HepG2 (cell line): ENCODE data around the gene ARHGAP19. TPM values are rescaled to one million over a fixed set of nuclear protein-coding genes. Genes with fewer than 3 reads are reported as not detected.

Experiments used
- AGO1 ChIP-seq: fragments of 200-400 bp; formaldehyde crosslinking; IDR thresholded peaks from 2 replicates; pipeline ENCODE4 v1.6.1; 2017; ENCODE audit warnings: mild to moderate bottlenecking, low read depth, low read length, moderate library complexity; ENCODE audit not compliant: poor library complexity, severe bottlenecking
- ELF3 ChIP-seq: IDR thresholded peaks from 2 replicates; pipeline ENCODE4 v1.6.1; 2016; ENCODE audit warnings: missing genetic modification reagents, missing compliant biosample characterization
- FOXA3 ChIP-seq: IDR thresholded peaks from 2 replicates; pipeline ENCODE4 v1.6.1; 2016; ENCODE audit warnings: missing genetic modification reagents, missing compliant biosample characterization
- GABPB1 ChIP-seq: IDR thresholded peaks from 2 replicates; pipeline ENCODE4 v1.6.1; 2016; ENCODE audit warnings: mild to moderate bottlenecking, missing genetic modification reagents, moderate library complexity, missing compliant biosample characterization
- HCFC1 ChIP-seq: fragments of 150-350 bp; IDR thresholded peaks from 2 replicates; pipeline ENCODE4 v1.6.1; 2014; ENCODE audit warnings: low read depth, low read length
- HDAC1 ChIP-seq: sonication (generic); formaldehyde crosslinking; IDR thresholded peaks from 2 replicates; pipeline ENCODE4 v1.5.1; 2020; ENCODE audit warnings: mild to moderate bottlenecking, missing genetic modification reagents
- KDM5A ChIP-seq: fragments of 200-600 bp; sonication (generic); IDR thresholded peaks from 2 replicates; pipeline ENCODE4 v1.7.0; 2018; ENCODE audit warnings: antibody characterized with exemption, mild to moderate bottlenecking, low read length, borderline replicate concordance
- KLF6 ChIP-seq: IDR thresholded peaks from 2 replicates; pipeline ENCODE4 v1.8.0; 2016; ENCODE audit warnings: missing biosample characterization, missing genetic modification reagents
- MBD4 ChIP-seq: IDR thresholded peaks from 2 replicates; pipeline ENCODE4 v1.6.1; 2012; ENCODE audit warnings: low read length, inconsistent platforms, borderline replicate concordance
- MXI1 ChIP-seq: IDR thresholded peaks from 3 replicates; pipeline ENCODE4 v1.6.1; 2012; ENCODE audit warnings: low read depth, low read length, inconsistent platforms, borderline replicate concordance
- NFIB ChIP-seq: sonication (generic); formaldehyde crosslinking; IDR thresholded peaks from 2 replicates; pipeline ENCODE4 v1.9.0; 2021; ENCODE audit warnings: missing genetic modification reagents, mild to moderate bottlenecking, borderline replicate concordance
- RBFOX2 ChIP-seq: fragments of 200-400 bp; formaldehyde crosslinking; IDR thresholded peaks from 2 replicates; pipeline ENCODE4 v1.6.1; 2017; ENCODE audit warnings: low read depth, mild to moderate bottlenecking, low read length
- RFXANK ChIP-seq: IDR thresholded peaks from 2 replicates; pipeline ENCODE4 v1.6.1; 2016
- RNF219 ChIP-seq: sonication (generic); formaldehyde crosslinking; IDR thresholded peaks from 2 replicates; pipeline ENCODE4 v1.5.0; 2020; ENCODE audit warnings: mild to moderate bottlenecking, missing genetic modification reagents
- SRSF9 ChIP-seq: fragments of 200-400 bp; formaldehyde crosslinking; IDR thresholded peaks from 2 replicates; pipeline ENCODE4 v1.6.1; 2018; ENCODE audit warnings: borderline replicate concordance, mild to moderate bottlenecking, low read depth, low read length; ENCODE audit not compliant: insufficient read depth, poor library complexity, severe bottlenecking
- TERF1 ChIP-seq: sonication (generic); formaldehyde crosslinking; IDR thresholded peaks from 2 replicates; pipeline ENCODE4 v1.8.0; 2022; ENCODE audit warnings: mild to moderate bottlenecking, missing genetic modification reagents, moderate library complexity
- U2AF2 ChIP-seq: fragments of 200-400 bp; formaldehyde crosslinking; IDR thresholded peaks from 2 replicates; pipeline ENCODE4 v1.6.1; 2017; ENCODE audit warnings: low read depth, mild to moderate bottlenecking, low read length
- ZMYM4 ChIP-seq: sonication (generic); formaldehyde crosslinking; IDR thresholded peaks from 2 replicates; pipeline ENCODE4 v1.8.1; 2023; ENCODE audit warnings: mild to moderate bottlenecking, missing genetic modification reagents
- ZNF205 ChIP-seq: IDR thresholded peaks from 2 replicates; pipeline ENCODE4 v1.6.1; 2018; ENCODE audit warnings: missing biosample characterization, missing genetic modification reagents
- ZNF256 ChIP-seq: sonication (generic); formaldehyde crosslinking; conservative IDR thresholded peaks from 2 replicates; pipeline ENCODE4 v1.4.0; 2020; ENCODE audit warnings: missing genetic modification reagents
- ZNF263 ChIP-seq: sonication (generic); formaldehyde crosslinking; IDR thresholded peaks from 2 replicates; pipeline ENCODE4 v1.4.0; 2020; ENCODE audit warnings: missing genetic modification reagents
- ZNF34 ChIP-seq: sonication (generic); formaldehyde crosslinking; IDR thresholded peaks from 2 replicates; pipeline ENCODE4 v1.4.0; 2020; ENCODE audit warnings: mild to moderate bottlenecking, missing genetic modification reagents, borderline replicate concordance
- ZNF441 ChIP-seq: sonication (generic); formaldehyde crosslinking; IDR thresholded peaks from 2 replicates; pipeline ENCODE4 v1.7.0; 2021; ENCODE audit warnings: missing genetic modification reagents, borderline replicate concordance
- ZNF577 ChIP-seq: sonication (generic); formaldehyde crosslinking; IDR thresholded peaks from 2 replicates; pipeline ENCODE4 v1.4.0; 2020; ENCODE audit warnings: mild to moderate bottlenecking, low read depth, missing genetic modification reagents, borderline replicate concordance
- ZNF703 ChIP-seq: sonication (generic); formaldehyde crosslinking; IDR thresholded peaks from 2 replicates; pipeline ENCODE4 v1.5.1; 2020; ENCODE audit warnings: missing genetic modification reagents, mild to moderate bottlenecking, moderate library complexity, borderline replicate concordance
- ZSCAN9 ChIP-seq: IDR thresholded peaks from 2 replicates; pipeline ENCODE4 v1.6.1; 2016; ENCODE audit warnings: borderline replicate concordance
- polyA plus RNA-seq, 8 experiments: library from polyadenylated mRNA; depleted of rRNA in 3 of 8; stranded (reverse) in 7 of 8; unstranded in 1 of 8; fragments of >200 nt; fragmentation: Illumina TruSeq in 4 of 8; extraction: Trizol in 4 of 8; gene quantifications; 2 replicates each; pipeline versions ENCODE4 v1.2.1 to v1.2.3, GENCODE V29; 2011 to 2016; ENCODE audit warnings: low read depth in 4 of 8, missing spikeins in 1 of 8, mixed read lengths in 1 of 8; ENCODE audit not compliant: insufficient read depth in 1 of 8
- total RNA-seq, 5 experiments: library from RNA; depleted of rRNA; stranded (reverse); fragments of >200 nt; fragmentation: Illumina TruSeq; extraction: Trizol; gene quantifications; 2 replicates each; pipeline ENCODE4 v1.2.3, GENCODE V29; 2016; ENCODE audit warnings: low read depth in 1 of 5
- TF ChIP-seq, protein P1 (sequence below): sonication (generic); formaldehyde crosslinking; IDR thresholded peaks from 2 replicates; pipeline ENCODE4 v1.5.0; 2020; ENCODE audit warnings: mild to moderate bottlenecking, missing genetic modification reagents, moderate library complexity

ARHGAP19 gene
- total and polyA plus RNA-seq, 2 of the 13 experiments (the other 11 are each of a cell fraction or from before 2014, with no cell fraction given): 7.6 to 10.0 TPM

GRCh38 chr10:97196223-97197029 is 96.0 kb downstream of the ARHGAP19 start (continued):
- TF ChIP-seq NFIB (CRISPR knock-in tag) (no peak), U2AF2 (no peak), ZNF703 (CRISPR knock-in tag) (no peak), ELF3 (CRISPR knock-in tag) (no peak), TERF1 (CRISPR knock-in tag) (no peak), HCFC1 (no peak), MXI1 (no peak), RBFOX2 (0 out of 2 replicates have a peak, but pooled peaks have one; percentile 26), MBD4 (no peak), GABPB1 (CRISPR knock-in tag) (peak; percentile 31; the same call in 1 of the 2 replicates), ZNF263 (CRISPR knock-in tag) (no peak), ZNF441 (CRISPR knock-in tag) (no peak), AGO1 (no peak), ZNF256 (CRISPR knock-in tag) (no peak), SRSF9 (no peak), ZMYM4 (CRISPR knock-in tag) (no peak), KDM5A (no peak), FOXA3 (CRISPR knock-in tag) (no peak), ZNF577 (no peak), KLF6 (no peak), ZNF205 (CRISPR knock-in tag) (no peak), ZNF34 (CRISPR knock-in tag) (no peak), ZSCAN9 (CRISPR knock-in tag) (no peak), RFXANK (CRISPR knock-in tag) (no peak), RNF219 (CRISPR knock-in tag) (no peak), HDAC1 (no peak)
- TF ChIP-seq, protein P1, sequence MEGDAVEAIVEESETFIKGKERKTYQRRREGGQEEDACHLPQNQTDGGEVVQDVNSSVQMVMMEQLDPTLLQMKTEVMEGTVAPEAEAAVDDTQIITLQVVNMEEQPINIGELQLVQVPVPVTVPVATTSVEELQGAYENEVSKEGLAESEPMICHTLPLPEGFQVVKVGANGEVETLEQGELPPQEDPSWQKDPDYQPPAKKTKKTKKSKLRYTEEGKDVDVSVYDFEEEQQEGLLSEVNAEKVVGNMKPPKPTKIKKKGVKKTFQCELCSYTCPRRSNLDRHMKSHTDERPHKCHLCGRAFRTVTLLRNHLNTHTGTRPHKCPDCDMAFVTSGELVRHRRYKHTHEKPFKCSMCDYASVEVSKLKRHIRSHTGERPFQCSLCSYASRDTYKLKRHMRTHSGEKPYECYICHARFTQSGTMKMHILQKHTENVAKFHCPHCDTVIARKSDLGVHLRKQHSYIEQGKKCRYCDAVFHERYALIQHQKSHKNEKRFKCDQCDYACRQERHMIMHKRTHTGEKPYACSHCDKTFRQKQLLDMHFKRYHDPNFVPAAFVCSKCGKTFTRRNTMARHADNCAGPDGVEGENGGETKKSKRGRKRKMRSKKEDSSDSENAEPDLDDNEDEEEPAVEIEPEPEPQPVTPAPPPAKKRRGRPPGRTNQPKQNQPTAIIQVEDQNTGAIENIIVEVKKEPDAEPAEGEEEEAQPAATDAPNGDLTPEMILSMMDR (CRISPR knock-in tag): peak; percentile 69
